Liver (tissue), 9 donors: ENCODE measurements around the gene FGD6. TPM values are rescaled to one million over a fixed set of nuclear protein-coding genes. Genes with fewer than 3 reads are reported as not detected.

Experiments used
- DNase-seq: peaks from one replicate; pipeline ENCODE4 v3.0.0-alpha.2; 2017; ENCODE audit warnings: low spot score
- H3K27ac ChIP-seq, 2 donors: one replicate each; pipeline ENCODE4 v1.7.0; 2013; ENCODE audit warnings: inconsistent platforms in 2 of 2, low read length in 2 of 2, control low read depth in 1 of 2, low read depth in 1 of 2, mild to moderate bottlenecking in 1 of 2
- H3K27me3 ChIP-seq, 4 donors: one replicate each; pipeline versions ENCODE4 v1.6.1 to v1.7.0; 2013; ENCODE audit warnings: low read length in 3 of 4, inconsistent platforms in 1 of 4, mild to moderate bottlenecking in 1 of 4, moderate library complexity in 1 of 4; ENCODE audit not compliant: control insufficient read depth in 4 of 4, insufficient read depth in 4 of 4
- H3K36me3 ChIP-seq, 4 donors: one replicate each; pipeline versions ENCODE4 v1.6.1 to v1.7.0; 2013; ENCODE audit warnings: low read length in 3 of 4, mild to moderate bottlenecking in 3 of 4, low read depth in 1 of 4, moderate library complexity in 1 of 4; ENCODE audit not compliant: control insufficient read depth in 4 of 4, insufficient read depth in 3 of 4
- H3K4me1 ChIP-seq, 4 donors: one replicate each; pipeline versions ENCODE4 v1.6.1 to v1.7.0; 2013; ENCODE audit warnings: low read length in 3 of 4, mild to moderate bottlenecking in 3 of 4, moderate library complexity in 1 of 4; ENCODE audit not compliant: control insufficient read depth in 4 of 4, insufficient read depth in 4 of 4
- H3K4me3 ChIP-seq, 3 donors: one replicate each; pipeline versions ENCODE4 v1.6.1 to v1.7.0; 2013; ENCODE audit warnings: low read length in 3 of 3, control low read depth in 1 of 3, low read depth in 1 of 3, mild to moderate bottlenecking in 1 of 3
- H3K9ac ChIP-seq, 2 donors: one replicate each; pipeline ENCODE4 v1.7.0; 2013; ENCODE audit warnings: low read length in 2 of 2, mild to moderate bottlenecking in 2 of 2, moderate library complexity in 2 of 2, control low read depth in 1 of 2, low read depth in 1 of 2
- H3K9me3 ChIP-seq, 4 donors: one replicate each; pipeline versions ENCODE4 v1.6.1 to v1.7.0; 2013; ENCODE audit warnings: low read length in 3 of 4; ENCODE audit not compliant: control insufficient read depth in 4 of 4
- ATF3 ChIP-seq: IDR thresholded peaks from 2 replicates; pipeline ENCODE4 v1.6.1; 2016; ENCODE audit warnings: antibody characterized with exemption
- CTCF ChIP-seq: fragments of 150-350 bp; IDR thresholded peaks from 2 replicates; pipeline ENCODE4 v1.5.1; 2017; ENCODE audit warnings: improper control_type of control experiment, low read depth, low read length; ENCODE audit not compliant: missing input control
- EGR1 ChIP-seq, 2 donors: IDR thresholded peaks; 2 replicates each; pipeline ENCODE4 v1.6.1; 2016 to 2018; ENCODE audit warnings: antibody characterized with exemption in 2 of 2, low read depth in 2 of 2
- FOXA1 ChIP-seq: IDR thresholded peaks from 2 replicates; pipeline ENCODE4 v1.6.1; 2016; ENCODE audit warnings: antibody characterized with exemption
- FOXA2 ChIP-seq: IDR thresholded peaks from 2 replicates; pipeline ENCODE4 v1.6.1; 2016; ENCODE audit warnings: antibody characterized with exemption
- GABPA ChIP-seq, 2 donors: IDR thresholded peaks in 1 of 2; conservative IDR thresholded peaks in 1 of 2; 2 replicates each; pipeline ENCODE4 v1.6.1; 2016; ENCODE audit warnings: antibody characterized with exemption in 2 of 2, mild to moderate bottlenecking in 1 of 2, moderate library complexity in 1 of 2
- HNF4A ChIP-seq, 2 donors: conservative IDR thresholded peaks; 2 replicates each; pipeline ENCODE4 v1.6.1; 2016; ENCODE audit warnings: antibody characterized with exemption in 2 of 2, mild to moderate bottlenecking in 2 of 2
- HNF4G ChIP-seq: IDR thresholded peaks from 2 replicates; pipeline ENCODE4 v1.6.1; 2016; ENCODE audit warnings: antibody characterized with exemption
- JUND ChIP-seq, 2 donors: IDR thresholded peaks; 2 replicates each; pipeline ENCODE4 v1.6.1; 2016; ENCODE audit warnings: antibody characterized with exemption in 2 of 2
- MAX ChIP-seq: IDR thresholded peaks from 2 replicates; pipeline ENCODE4 v1.6.1; 2016; ENCODE audit warnings: antibody characterized with exemption
- NR2F2 ChIP-seq: IDR thresholded peaks from 2 replicates; pipeline ENCODE4 v1.6.1; 2016; ENCODE audit warnings: antibody characterized with exemption
- RAD21 ChIP-seq, 2 donors: IDR thresholded peaks; 2 replicates each; pipeline ENCODE4 v1.6.1; 2016; ENCODE audit warnings: antibody characterized with exemption in 2 of 2, mild to moderate bottlenecking in 2 of 2
- REST ChIP-seq: IDR thresholded peaks from 2 replicates; pipeline ENCODE4 v1.6.1; 2016; ENCODE audit warnings: antibody characterized with exemption, mild to moderate bottlenecking
- RXRA ChIP-seq, 2 donors: IDR thresholded peaks; 2 replicates each; pipeline ENCODE4 v1.6.1; 2017 to 2018; ENCODE audit warnings: antibody characterized with exemption in 2 of 2, mild to moderate bottlenecking in 1 of 2
- SP1 ChIP-seq: IDR thresholded peaks from 2 replicates; pipeline ENCODE4 v1.6.1; 2018; ENCODE audit warnings: antibody characterized with exemption, mild to moderate bottlenecking
- TAF1 ChIP-seq: conservative IDR thresholded peaks from 2 replicates; pipeline ENCODE4 v1.6.1; 2016; ENCODE audit warnings: antibody characterized with exemption, mild to moderate bottlenecking
- YY1 ChIP-seq: IDR thresholded peaks from 2 replicates; pipeline ENCODE4 v1.6.1; 2016; ENCODE audit warnings: antibody characterized with exemption, mild to moderate bottlenecking
- ZBTB33 ChIP-seq: IDR thresholded peaks from 2 replicates; pipeline ENCODE4 v1.6.1; 2016; ENCODE audit warnings: antibody characterized with exemption
- WGBS: extraction: QIAGEN DNeasy Blood & Tissue Kit; methylation state at CpG from one replicate; pipeline ENCODE4 v1.1.7; 2013; 5-methylcytosine and 5-hydroxymethylcytosine counted together
- polyA plus RNA-seq, 2 donors: library from polyadenylated mRNA; stranded (reverse) in 1 of 2; unstranded in 1 of 2; fragments of 200-250 nt in 1 of 2; fragments of >200 nt in 1 of 2; fragmentation: Nextera tagmentation in 1 of 2; extraction: Ambion mirVana in 1 of 2; gene quantifications; one replicate each; pipeline versions ENCODE4 v1.2.1 to v1.2.3, GENCODE V29; 2013 to 2015
- total RNA-seq, 2 donors: library from RNA; depleted of rRNA; stranded (reverse); fragments of >200 nt; gene quantifications; one replicate each; pipeline ENCODE4 v1.2.3, GENCODE V29; 2014
- donor health status: healthy.
- donor health status: healthy.
- donor health status: healthy.
- donor health status: healthy.
- donor health status: healthy.

Gene FGD6
- total and polyA plus RNA-seq, 4 donors: 0.54 to 6.9 (median 2.4) TPM

- TF ChIP-seq HNF4G: no peak
- no peak for TF ChIP-seq RXRA (IDR thresholded peaks at IDR 0.05)
- no peak for TF ChIP-seq YY1
- no peak for TF ChIP-seq ATF3
- TF ChIP-seq FOXA2: no peak
- no peak for TF ChIP-seq FOXA1
- TF ChIP-seq REST: no peak
- TF ChIP-seq SP1: no peak
- TF ChIP-seq JUND (IDR thresholded peaks at IDR 0.05): no peak
- TF ChIP-seq ZBTB33: no peak
- TF ChIP-seq MAX: no peak
- no peak for TF ChIP-seq RAD21 (IDR thresholded peaks at IDR 0.05)
- no peak for TF ChIP-seq GABPA (IDR thresholded peaks at IDR 0.05 in 1 of 2, conservative IDR thresholded peaks at IDR 0.05 in 1 of 2)
- no peak for TF ChIP-seq CTCF
- TF ChIP-seq EGR1 (IDR thresholded peaks at IDR 0.05; ENCODE audit: low read depth in 2 of 2): no peak
- no peak for TF ChIP-seq NR2F2
- no peak for TF ChIP-seq TAF1
- TF ChIP-seq HNF4A (conservative IDR thresholded peaks at IDR 0.05): no peak
- Histone ChIP-seq H3K4me1 (peaks cover 2 to 4% (median 3%) of the 10 kb centered on the region in 4 donors), H3K27me3 (no peaks in the 10 kb centered on the region), H3K9me3 (no peaks in the 10 kb centered on the region), H3K4me3 (no peak overlapping the region), H3K27ac (no peak overlapping the region), H3K9ac (no peak overlapping the region), H3K36me3 (peaks cover 0 to 4% (median 2%) of the 10 kb centered on the region in 4 donors)
- no peak for DNase-seq
- 84% methylated on average over 4 of the region's 4 CpGs for WGBS
Measured at GRCh38 chr12:95243497-95244183, 26.4 kb upstream of the FGD6 start.
